Cardiac muscle cell (in vitro differentiated cells and primary cell): Measurements from ENCODE around the gene PTPRM. TPM values are rescaled to one million over a fixed set of nuclear protein-coding genes. Genes with fewer than 3 reads are reported as not detected.

Experiments used
- DNase-seq, 2 donors: peaks; one replicate each; pipeline versions ENCODE4 v3.0.0 to v3.0.0-alpha.2; 2010 to 2017; ENCODE audit warnings: low read depth in 1 of 2, low spot score in 1 of 2
- H3K27ac ChIP-seq: fragments of 200-600 bp; sonication (generic); 2 replicates; pipeline ENCODE4 v1.5.1; 2016
- H3K27me3 ChIP-seq: fragments of 200-600 bp; sonication (generic); 2 replicates; pipeline ENCODE4 v1.6.0; 2016; ENCODE audit warnings: control low read depth
- H3K36me3 ChIP-seq: fragments of 200-600 bp; sonication (generic); 2 replicates; pipeline ENCODE4 v1.5.1; 2016; ENCODE audit warnings: control low read depth
- H3K4me1 ChIP-seq: fragments of 200-600 bp; sonication (generic); 2 replicates; pipeline ENCODE4 v1.8.1; 2017; ENCODE audit warnings: low read depth, mild to moderate bottlenecking, mixed run types
- H3K4me3 ChIP-seq: fragments of 200-600 bp; sonication (generic); 2 replicates; pipeline ENCODE4 v1.5.1; 2016; ENCODE audit warnings: mild to moderate bottlenecking
- H3K9me3 ChIP-seq: fragments of 200-600 bp; sonication (generic); 2 replicates; pipeline ENCODE4 v1.5.1; 2017; ENCODE audit warnings: low read depth, mild to moderate bottlenecking, control low read depth
- CTCF ChIP-seq: IDR thresholded peaks from 2 replicates; pipeline ENCODE4 v1.5.1; 2012; ENCODE audit warnings: low read depth, mild to moderate bottlenecking, low read length
- polyA plus RNA-seq: library from polyadenylated mRNA; unstranded; fragments of >200 nt; fragmentation: Nextera tagmentation; extraction: Ambion mirVana; gene quantifications from 2 replicates; pipeline ENCODE4 v1.2.1, GENCODE V29; 2016
- total RNA-seq: library from RNA; depleted of rRNA; stranded (reverse); fragments of >200 nt; gene quantifications from 2 replicates; pipeline ENCODE4 v1.2.3, GENCODE V29; 2016

PTPRM gene
- total and polyA plus RNA-seq, 2 experiments from 2014 or later: 26.5 to 48.8 TPM

DNA sequence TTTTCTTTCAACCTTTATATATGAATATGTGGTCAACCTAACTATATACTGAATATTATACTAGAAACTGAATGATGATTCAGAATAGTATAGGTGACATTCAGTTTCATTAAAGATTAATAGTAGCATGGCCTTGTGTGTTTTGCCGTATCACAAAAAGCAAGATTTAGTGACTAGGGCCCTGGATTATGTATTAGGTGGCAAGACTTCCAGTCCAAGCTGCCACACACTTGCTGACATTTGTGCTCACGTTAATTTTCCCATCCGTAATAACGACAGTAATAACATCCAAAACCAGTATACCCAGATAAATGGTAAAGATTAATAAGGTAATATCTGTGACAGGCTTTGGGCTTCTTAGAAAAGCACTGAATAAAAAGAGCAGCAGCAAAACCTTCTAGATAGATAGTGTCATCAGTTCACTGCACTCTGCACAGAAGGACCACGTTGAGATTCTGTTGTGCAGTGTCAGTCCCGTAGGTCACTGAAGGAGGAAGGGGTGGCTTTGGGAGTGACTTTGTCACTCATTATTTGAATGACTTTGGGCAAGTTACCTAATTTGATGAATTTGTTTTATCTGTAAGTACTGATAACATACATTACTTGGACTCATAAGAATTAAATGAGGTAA is 451.7 kb downstream of the PTPRM start:
- no peak overlapping the region for H3K4me3 ChIP-seq
- H3K27ac ChIP-seq: no peak overlapping the region
- H3K27me3 ChIP-seq: no peaks in the 10 kb centered on the region
- H3K4me1 ChIP-seq: peaks cover 9% of the 10 kb centered on the region
- no peak for DNase-seq
- no peaks in the 10 kb centered on the region for H3K36me3 ChIP-seq
- H3K9me3 ChIP-seq: no peaks in the 10 kb centered on the region
- no peak for TF ChIP-seq CTCF

GRCh38 chr18:8019600-8019999 is 452.5 kb downstream of the PTPRM start:
- no peak for TF ChIP-seq CTCF

DNA sequence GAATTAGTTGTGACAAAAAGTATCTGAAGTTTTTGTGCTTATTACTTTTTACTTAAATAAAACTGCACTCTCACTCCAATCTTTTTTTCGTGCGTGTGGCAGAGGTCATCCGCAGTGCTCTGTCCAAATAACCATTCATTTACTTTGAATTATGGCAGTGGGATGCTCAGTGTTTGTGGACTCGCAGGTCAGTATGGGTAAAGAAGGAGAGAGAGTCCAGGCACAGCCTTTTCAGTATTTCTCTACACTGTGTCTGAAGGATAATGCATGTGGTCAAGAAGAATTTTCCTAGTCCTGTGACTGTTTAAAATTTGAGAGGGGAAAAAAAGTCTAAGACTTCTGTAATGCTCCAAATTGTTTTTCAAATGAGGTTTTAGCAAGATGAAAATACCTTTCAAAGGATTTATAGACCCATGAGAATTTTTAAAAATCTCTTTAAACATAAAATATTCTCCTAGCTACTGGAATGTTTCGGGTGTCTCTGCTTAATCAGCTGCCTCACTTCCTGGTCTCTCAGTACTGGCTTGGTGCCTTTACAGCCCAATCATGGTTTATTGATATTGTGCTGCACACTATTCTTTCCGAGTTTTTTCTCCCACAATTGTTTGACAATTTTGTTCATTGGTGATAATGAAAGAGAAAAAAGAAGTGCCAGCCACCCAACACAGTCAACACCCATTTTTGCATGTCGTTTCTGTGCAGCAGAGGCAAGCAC is 453.2 kb downstream of the PTPRM start:
- peak in 1 of 2 donors; percentile 16 for DNase-seq
- Histone ChIP-seq H3K27me3 (no peaks in the 10 kb centered on the region), H3K4me1 (peaks cover 9% of the 10 kb centered on the region), H3K4me3 (no peak overlapping the region), H3K36me3 (no peaks in the 10 kb centered on the region), H3K9me3 (no peaks in the 10 kb centered on the region), H3K27ac (no peak overlapping the region)
- no peak for TF ChIP-seq CTCF

More at GRCh38 chr18:8019600-8019999, 452.5 kb downstream of the PTPRM start:
- Histone ChIP-seq H3K27me3 (no peaks in the 10 kb centered on the region), H3K9me3 (no peaks in the 10 kb centered on the region), H3K4me3 (no peak overlapping the region), H3K4me1 (peaks cover 9% of the 10 kb centered on the region), H3K36me3 (no peaks in the 10 kb centered on the region), H3K27ac (no peak overlapping the region)
- DNase-seq: no peak

GRCh38 chr18:8029061-8029460 is 461.9 kb downstream of the PTPRM start:
- H3K4me3 ChIP-seq: no peak overlapping the region
- no peaks in the 10 kb centered on the region for H3K4me1 ChIP-seq
- no peaks in the 10 kb centered on the region for H3K36me3 ChIP-seq
- no peaks in the 10 kb centered on the region for H3K27me3 ChIP-seq
- no peaks in the 10 kb centered on the region for H3K9me3 ChIP-seq
- DNase-seq: no peak
- H3K27ac ChIP-seq: no peak overlapping the region
- no peak for TF ChIP-seq CTCF

GRCh38 chr18:8029731-8030130 is 462.6 kb downstream of the PTPRM start:
- Histone ChIP-seq H3K27ac (no peak overlapping the region), H3K27me3 (no peaks in the 10 kb centered on the region), H3K4me3 (no peak overlapping the region), H3K9me3 (no peaks in the 10 kb centered on the region), H3K4me1 (no peaks in the 10 kb centered on the region), H3K36me3 (no peaks in the 10 kb centered on the region)
- no peak for TF ChIP-seq CTCF
- DNase-seq: no peak
